Stimulated activated CD8-positive, alpha-beta memory T cell treated with anti-CD3 and anti-CD28 coated beads, Interleukin-12 subunit alpha, Interleukin-12 subunit beta, amount 100 ng/mL, for 1 hour (primary cell): ENCODE results near the gene SHOX.

Experiments
- DNase-seq: peaks from one replicate; pipeline ENCODE4 v3.0.0-alpha.2; 2020; ENCODE audit warnings: low read depth

SHOX gene

GRCh38 chrX:666762-667720 lies 36.5 kb downstream of the SHOX start:
- no peak for DNase-seq

- no peak for DNase-seq
Observed at GRCh38 chrX:670645-671044, 40.1 kb downstream of the SHOX start.

DNA sequence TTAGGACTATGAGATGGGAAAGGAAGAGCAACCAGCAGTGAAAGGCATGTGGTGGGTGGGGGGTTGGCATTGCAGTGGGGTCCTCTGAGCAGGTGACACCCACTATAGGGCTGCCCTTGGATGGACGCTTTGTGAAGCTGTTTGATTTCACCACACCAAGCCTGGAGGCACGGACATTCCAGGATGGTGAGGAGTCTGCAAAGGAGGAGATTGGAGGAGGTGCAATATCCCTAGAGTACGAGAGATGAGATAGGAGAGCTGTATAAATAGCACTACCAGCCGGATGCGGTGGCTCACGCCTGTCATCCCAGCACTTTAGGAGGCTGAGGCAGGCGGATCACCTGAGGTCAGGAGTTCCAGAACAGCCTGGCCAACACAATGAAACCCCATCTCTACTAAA lies 42.3 kb downstream of the SHOX start:
- no peak for DNase-seq

DNA sequence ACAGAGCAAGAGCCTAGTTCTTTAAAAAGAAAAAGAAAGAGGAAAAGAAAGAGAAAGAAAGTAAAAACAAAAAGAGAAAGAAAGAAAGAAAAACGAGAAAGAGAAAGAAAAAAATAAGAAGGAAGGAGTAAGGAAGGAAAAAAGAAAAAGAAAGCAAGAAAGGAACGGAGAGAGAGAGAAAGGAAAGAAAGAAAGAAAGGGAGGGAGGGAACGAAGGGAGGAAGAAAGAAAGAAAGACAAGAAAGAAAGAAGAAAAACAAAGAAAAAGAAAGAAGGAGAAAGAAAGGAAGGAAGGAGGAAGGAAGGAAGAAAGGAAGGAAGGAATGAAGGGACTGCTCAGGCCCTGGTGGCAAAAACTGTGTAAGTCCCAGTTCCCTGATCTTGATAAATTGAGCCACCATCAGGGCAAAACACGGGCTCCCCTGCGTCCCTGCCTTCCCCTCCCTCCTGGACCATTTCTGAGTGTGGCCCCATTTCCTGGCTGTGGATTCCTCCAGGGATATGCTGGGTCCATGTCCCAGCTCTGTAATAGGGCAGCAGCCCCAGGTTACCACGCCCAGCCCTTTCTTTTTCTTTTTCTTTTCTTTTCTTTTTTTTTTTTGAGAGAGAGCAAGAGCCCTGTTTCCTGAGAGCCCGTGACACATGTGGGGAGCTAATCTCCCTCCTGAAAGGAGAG lies 44.8 kb downstream of the SHOX start:
- DNase-seq, result no peak

DNA sequence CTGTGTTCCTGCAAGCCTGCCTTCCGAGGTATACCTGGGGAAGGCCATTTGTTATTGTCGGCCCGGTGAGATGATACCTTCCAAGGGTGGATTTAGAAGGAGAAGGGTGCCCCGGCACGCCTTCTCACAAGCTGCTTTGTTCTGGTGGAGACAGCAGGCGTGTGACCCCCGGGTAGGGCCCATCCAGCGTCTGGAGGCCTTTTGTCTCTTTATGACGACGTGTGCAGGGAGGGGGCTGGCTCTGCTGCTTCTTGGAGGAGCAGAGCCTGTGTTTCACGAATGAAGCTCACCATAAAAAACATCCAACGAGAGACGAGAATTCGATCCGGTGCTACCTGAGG lies 45.3 kb downstream of the SHOX start:
- no peak for DNase-seq

- no peak for DNase-seq
Observed at GRCh38 chrX:677376-677775, 46.8 kb downstream of the SHOX start.

DNA sequence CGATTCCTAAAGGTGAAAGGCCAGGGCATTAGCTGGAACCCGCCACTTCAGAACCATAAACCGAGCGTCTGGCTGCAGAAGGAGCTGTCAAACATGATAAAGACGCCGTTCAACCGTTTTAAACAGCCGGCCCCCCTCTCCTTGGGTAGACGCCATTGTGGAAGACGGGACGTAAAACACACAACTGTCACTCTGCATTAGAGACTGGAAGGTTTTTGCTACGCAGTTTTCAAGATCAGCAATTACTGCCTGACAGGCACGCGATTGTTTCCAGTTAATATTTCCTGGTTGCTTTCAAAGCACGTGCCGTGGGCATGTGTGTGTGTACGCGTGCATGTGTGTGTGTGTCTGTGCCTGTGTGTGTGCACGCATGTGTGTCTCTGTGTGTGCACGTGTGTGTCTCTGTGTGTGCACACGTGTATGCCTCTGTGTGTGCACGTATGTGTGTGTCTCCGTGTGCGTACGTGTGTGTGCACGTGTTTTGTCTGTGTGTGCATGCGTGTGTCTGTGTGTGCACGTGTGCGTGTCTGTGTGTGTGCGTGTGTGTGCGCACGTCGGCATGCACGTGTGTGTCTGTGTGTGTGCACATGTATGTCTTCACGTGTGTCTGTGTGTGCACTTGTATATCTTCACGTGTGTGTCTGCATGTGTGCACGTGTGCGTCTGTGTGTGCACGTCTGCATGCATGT lies 48.8 kb downstream of the SHOX start:
- DNase-seq, result no peak

- no peak for DNase-seq
Observed at GRCh38 chrX:680062-680461, 49.5 kb downstream of the SHOX start.

DNA sequence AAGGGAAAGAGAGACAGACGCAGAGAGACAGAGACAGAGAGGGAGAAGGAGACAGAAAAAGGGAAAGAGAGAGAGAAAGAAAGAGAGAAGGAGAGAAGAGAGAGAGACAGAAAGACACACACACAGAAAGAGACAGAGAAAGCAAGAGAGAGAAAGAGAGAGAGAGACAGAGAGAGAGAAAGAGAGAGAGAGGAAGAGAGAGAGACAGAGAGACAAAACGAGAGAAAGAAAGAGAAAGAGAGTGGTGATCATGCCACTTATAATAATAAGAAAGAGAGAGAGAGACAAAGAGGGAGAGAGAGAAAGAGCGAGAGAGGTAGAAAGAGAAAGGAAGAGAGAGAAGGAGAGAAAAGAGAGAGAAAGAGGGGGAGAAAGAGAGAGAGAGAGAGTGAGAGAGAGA lies 51.4 kb downstream of the SHOX start:
- DNase-seq, result no peak

- DNase-seq, result no peak
Observed at GRCh38 chrX:682892-683291, 52.3 kb downstream of the SHOX start.

DNA sequence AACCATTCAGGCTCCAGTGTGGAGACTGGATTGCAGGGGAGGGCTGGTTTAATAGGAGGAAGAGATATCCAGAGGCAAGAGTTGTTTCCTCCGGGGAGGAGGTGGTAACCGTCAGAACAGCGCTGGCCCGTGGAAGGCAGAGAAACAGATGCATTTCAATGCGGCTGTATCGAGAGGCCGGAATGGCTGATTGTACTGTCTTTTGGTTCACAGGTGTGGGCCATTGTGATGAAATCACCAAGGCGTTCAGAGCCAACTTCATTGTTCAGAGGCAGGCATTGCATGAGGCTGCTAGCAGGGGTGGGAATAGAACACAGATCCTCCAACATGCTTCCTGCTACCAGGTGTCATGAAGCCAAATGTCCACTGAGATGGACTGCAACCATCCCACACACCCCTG lies 53.0 kb downstream of the SHOX start:
- no peak for DNase-seq

GRCh38 chrX:685120-686032 lies 54.8 kb downstream of the SHOX start:
- DNase-seq, result no peak

- no peak for DNase-seq
Observed at GRCh38 chrX:689983-690382, 59.4 kb downstream of the SHOX start.

DNA sequence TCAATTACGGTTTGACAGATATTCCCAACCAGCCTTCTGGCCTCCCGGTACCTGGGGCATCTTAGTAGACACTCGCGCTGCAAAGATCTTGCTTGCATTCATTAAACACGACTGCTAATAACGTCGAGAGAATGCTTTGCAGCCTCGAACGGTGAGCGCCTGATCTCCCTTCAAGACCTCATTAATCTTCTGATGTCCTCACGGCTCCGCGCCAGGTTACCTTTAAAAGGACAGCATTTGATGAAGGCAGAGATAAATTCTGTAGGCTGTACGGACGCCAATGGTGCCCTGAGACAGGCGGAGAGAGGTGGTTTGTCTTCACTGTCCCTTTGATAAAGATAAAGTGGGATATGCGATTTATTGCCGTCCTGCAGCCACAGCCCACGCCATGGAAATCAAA lies 64.2 kb downstream of the SHOX start:
- no peak for DNase-seq

- no peak for DNase-seq
Observed at GRCh38 chrX:698206-698605, 67.6 kb downstream of the SHOX start.

GRCh38 chrX:700936-701335 lies 70.3 kb downstream of the SHOX start:
- no peak for DNase-seq

GRCh38 chrX:701673-702072 lies 71.1 kb downstream of the SHOX start:
- no peak for DNase-seq

- no peak for DNase-seq
Observed at GRCh38 chrX:703466-703865, 72.9 kb downstream of the SHOX start.

DNA sequence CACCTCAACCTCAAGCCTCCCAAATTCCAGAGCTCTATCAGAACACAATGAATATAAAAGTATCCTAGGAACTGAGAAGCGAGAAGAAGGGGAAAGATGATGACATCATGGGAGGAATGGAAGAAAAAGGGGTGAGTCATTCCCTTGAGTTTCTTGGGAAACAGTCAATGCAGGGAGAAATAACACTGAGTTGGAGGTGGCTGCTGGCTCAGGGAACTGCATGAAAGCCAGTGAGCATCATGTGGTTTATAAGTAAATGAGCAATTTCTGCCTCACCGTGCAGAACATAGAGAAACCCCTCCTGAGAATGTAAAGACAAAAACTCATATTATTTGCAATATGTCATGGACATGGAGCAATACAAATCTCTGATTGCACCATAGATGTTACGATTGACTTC lies 73.3 kb downstream of the SHOX start:
- DNase-seq, result no peak
